Psoas muscle (tissue), 8 donors: ENCODE measurements around the gene MBNL1. TPM values are rescaled to one million over a fixed set of nuclear protein-coding genes. Genes with fewer than 3 reads are reported as not detected.

Experiments
- ATAC-seq, 4 donors: fragments of 200-7000 bp; cut with Tn5 transposase; one replicate each; pipeline ENCODE4 v1.9.1; 2020; ENCODE audit warnings: moderate library complexity in 3 of 4, mild to moderate bottlenecking in 2 of 4
- DNase-seq, 2 donors: peaks; one replicate each; pipeline ENCODE4 v3.0.0-alpha.2; 2020
- H3K27ac ChIP-seq: fragments of 200-600 bp; one replicate; pipeline ENCODE4 v1.8.0; 2022
- H3K27me3 ChIP-seq, 3 donors: fragments of 200-600 bp in 1 of 3; one replicate each; pipeline versions ENCODE4 v1.6.1 to v1.8.0; 2013 to 2022; ENCODE audit warnings: low read length in 2 of 3, mild to moderate bottlenecking in 2 of 3, moderate library complexity in 1 of 3; ENCODE audit not compliant: insufficient read depth in 3 of 3
- H3K36me3 ChIP-seq, 2 donors: fragments of 200-600 bp in 1 of 2; one replicate each; pipeline versions ENCODE4 v1.6.1 to v1.8.0; 2013 to 2022; ENCODE audit warnings: low read depth in 1 of 2, mild to moderate bottlenecking in 1 of 2, moderate library complexity in 1 of 2; ENCODE audit not compliant: insufficient read depth in 1 of 2
- H3K4me1 ChIP-seq: fragments of 200-600 bp; one replicate; pipeline ENCODE4 v1.8.0; 2022
- H3K4me3 ChIP-seq: fragments of 200-600 bp; one replicate; pipeline ENCODE4 v1.8.0; 2022; ENCODE audit warnings: mild to moderate bottlenecking
- H3K9me3 ChIP-seq: fragments of 200-600 bp; one replicate; pipeline ENCODE4 v1.8.0; 2022
- WGBS, 3 donors: extraction: QIAGEN DNeasy Blood & Tissue Kit; methylation state at CpG; one replicate each; pipeline versions ENCODE4 v1.1.6 to v1.1.7; 2013; 5-methylcytosine and 5-hydroxymethylcytosine counted together
- intact Hi-C, 2 donors: fragments of 100-400 bp; cut with DNase I; formaldehyde crosslinking; loops; one replicate each; pipeline versions ENCODE4 v1.11.0 to v1.14.2; 2022
- polyA plus RNA-seq, 3 donors: library from polyadenylated mRNA; stranded (reverse); fragments of 200-250 nt; gene quantifications; one replicate each; pipeline ENCODE4 v1.2.3, GENCODE V29; 2013
- total RNA-seq, 4 donors: library from RNA; stranded (reverse); fragmentation: NEBNext Ultra II Directional in 2 of 4; extraction: Animal tissue kit (Norgen Biotek cat#: 25700) in 2 of 4; gene quantifications; one replicate each; pipeline versions ENCODE4 v1.2.1 to v1.2.4, GENCODE V29; 2021 to 2023
- TF ChIP-seq, protein P1 (sequence below): fragments of 200-600 bp; IDR thresholded peaks from one replicate; pipeline ENCODE4 v1.8.0; 2022; ENCODE audit warnings: antibody characterized with exemption
- donor health status: healthy with polysubstance abuse.
- donor health status: DM: no; HTN: no; CAD: no; lungs with moderate emphysema.
- donor health status: Bipolar disorder and iron deficiency.
- donor health status: healthy.
- donor health status: DM: yes; HTN: yes; CAD: no.
- donor health status: DM: no; HTN: no; CAD: no.
- donor health status: DM: no; HTN: no; CAD: no.
- donor health status: DM: yes; HTN: yes; CAD: no.

MBNL1 gene
- total and polyA plus RNA-seq, 7 donors, result 27.4 to 281 (median 179) TPM

DNA sequence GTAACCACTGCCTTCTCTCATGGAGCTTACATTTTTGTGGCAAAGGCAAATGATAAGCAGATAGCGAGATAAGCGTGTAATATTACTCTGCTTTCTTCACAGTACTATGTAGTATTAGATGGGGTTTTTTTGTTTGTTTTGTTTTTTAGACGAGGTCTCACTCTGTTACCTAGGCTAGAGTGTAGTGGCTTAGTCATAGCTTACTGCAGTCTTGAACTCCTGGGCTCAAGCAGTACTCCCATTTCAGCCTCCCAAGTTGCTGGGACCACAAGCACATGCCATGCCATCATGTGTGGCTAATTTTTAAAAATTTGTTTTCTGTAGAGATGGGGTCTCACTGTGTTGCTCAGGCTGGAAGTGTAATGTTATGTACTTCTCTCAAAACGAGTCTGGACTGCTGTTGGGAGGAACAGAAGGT is 22.9 kb downstream of the MBNL1 start:
- H3K4me3 ChIP-seq, result peak overlapping the region; percentile 37
- peak overlapping the region; percentile 94 for H3K27ac ChIP-seq
- ATAC-seq, result peak; percentile 52 to 59 (median 56)
- TF ChIP-seq, protein P1, sequence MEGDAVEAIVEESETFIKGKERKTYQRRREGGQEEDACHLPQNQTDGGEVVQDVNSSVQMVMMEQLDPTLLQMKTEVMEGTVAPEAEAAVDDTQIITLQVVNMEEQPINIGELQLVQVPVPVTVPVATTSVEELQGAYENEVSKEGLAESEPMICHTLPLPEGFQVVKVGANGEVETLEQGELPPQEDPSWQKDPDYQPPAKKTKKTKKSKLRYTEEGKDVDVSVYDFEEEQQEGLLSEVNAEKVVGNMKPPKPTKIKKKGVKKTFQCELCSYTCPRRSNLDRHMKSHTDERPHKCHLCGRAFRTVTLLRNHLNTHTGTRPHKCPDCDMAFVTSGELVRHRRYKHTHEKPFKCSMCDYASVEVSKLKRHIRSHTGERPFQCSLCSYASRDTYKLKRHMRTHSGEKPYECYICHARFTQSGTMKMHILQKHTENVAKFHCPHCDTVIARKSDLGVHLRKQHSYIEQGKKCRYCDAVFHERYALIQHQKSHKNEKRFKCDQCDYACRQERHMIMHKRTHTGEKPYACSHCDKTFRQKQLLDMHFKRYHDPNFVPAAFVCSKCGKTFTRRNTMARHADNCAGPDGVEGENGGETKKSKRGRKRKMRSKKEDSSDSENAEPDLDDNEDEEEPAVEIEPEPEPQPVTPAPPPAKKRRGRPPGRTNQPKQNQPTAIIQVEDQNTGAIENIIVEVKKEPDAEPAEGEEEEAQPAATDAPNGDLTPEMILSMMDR, result no peak
- H3K36me3 ChIP-seq, result no peaks in the 10 kb centered on the region
- no peaks in the 10 kb centered on the region for H3K27me3 ChIP-seq
- intact Hi-C loops, result no loop called here
- H3K9me3 ChIP-seq, result no peaks in the 10 kb centered on the region
- peaks cover 85% of the 10 kb centered on the region for H3K4me1 ChIP-seq
- WGBS, 3 donors, result 44 to 68% (median 49%) methylated on average over 4 of the region's 4 CpGs
- no peak for DNase-seq

DNA sequence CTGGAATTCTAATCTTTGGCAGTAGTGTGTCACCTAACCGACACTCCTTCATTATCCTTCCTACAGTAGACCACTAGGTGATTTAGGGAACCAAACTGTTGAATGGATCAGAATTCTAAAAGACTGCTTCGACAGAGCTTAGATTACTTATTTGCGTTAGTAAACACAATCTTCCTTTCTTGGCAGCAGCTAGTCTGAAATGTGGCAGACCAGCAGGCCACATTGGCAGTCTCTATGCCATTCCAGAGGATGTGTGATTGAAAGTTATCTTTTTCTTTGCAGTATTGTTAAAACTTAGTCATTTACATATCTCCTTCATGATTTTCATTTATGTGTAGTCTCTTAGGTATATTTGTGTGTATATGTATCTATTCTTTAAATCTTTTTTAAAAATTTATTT is 23.6 kb downstream of the MBNL1 start:
- Histone ChIP-seq H3K9me3 (no peaks in the 10 kb centered on the region), H3K36me3 (no peaks in the 10 kb centered on the region), H3K4me3 (peak overlapping the region; percentile 37), H3K4me1 (peaks cover 89% of the 10 kb centered on the region), H3K27ac (peak overlapping the region; percentile 94), H3K27me3 (no peaks in the 10 kb centered on the region)
- peak in 3 of 4 donors; percentile 23 to 35 (median 30) for ATAC-seq
- intact Hi-C loops, result no loop called here
- 23 to 37% (median 28%) methylated on average over 3 of the region's 3 CpGs for WGBS, 3 donors
- DNase-seq, result no peak
- TF ChIP-seq, protein P1, result no peak

DNA sequence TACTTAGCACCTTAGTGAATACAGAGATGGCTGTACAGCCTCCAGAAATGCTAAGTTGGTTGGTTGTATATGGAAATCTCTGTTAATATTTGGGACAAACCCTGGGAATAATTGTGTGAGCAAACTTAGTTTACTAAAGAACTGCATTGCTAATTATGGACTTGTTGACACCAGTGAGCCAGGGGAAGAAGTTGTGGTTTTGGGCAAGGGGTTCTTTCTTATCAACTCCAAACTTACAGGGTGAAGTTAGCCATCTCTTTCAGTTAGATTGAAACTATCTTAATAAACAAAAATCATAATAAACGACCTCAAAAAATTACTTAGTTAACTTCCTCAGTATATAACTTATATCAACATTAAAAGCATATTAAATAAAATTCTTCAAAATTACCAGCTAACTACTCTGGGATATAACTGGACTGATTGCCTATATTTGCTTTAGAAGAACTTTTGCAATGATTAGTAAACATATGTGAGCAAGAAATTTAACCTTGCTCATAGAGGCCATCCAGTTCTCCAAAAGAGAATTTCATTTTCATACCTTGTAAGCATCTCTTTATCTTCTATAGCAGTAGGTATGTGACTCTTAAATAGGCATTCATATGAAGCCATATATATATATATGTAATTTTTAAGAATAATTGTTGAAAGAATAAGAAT is 24.7 kb downstream of the MBNL1 start:
- ATAC-seq (no peak), DNase-seq (no peak)
- Histone ChIP-seq H3K36me3 (no peaks in the 10 kb centered on the region), H3K9me3 (no peaks in the 10 kb centered on the region), H3K4me3 (peak overlapping the region; percentile 13), H3K27me3 (no peaks in the 10 kb centered on the region), H3K4me1 (peaks cover 93% of the 10 kb centered on the region), H3K27ac (peak overlapping the region; percentile 94)
- intact Hi-C loops, result no loop called here
- TF ChIP-seq, protein P1, result no peak
- WGBS, 3 donors, result 71 to 79% (median 74%) methylated on average over 1 of the region's 1 CpG

DNA sequence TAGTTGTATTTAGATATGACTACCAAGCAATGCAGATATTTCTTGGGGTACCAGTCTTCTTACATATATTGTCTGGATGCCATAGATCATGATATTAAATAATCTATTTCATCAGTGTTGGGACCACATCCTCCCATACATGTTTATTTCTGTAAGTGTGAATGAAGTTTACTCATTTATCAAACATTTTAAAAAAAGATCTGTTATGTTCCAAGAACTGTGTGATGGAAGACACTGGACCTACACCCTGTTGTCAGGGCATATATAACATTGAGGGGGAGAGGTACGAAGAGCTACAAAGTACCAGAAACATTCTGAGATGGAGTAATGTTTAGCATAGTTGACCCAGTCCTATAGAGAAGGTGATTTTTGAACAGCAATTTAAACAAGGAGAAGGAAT is 26.6 kb downstream of the MBNL1 start:
- 85 to 95% (median 88%) methylated on average over 1 of the region's 1 CpG for WGBS, 3 donors
- Histone ChIP-seq H3K36me3 (no peaks in the 10 kb centered on the region), H3K4me3 (peak overlapping the region; percentile 1), H3K4me1 (peaks cover 81% of the 10 kb centered on the region), H3K27ac (peak overlapping the region; percentile 94), H3K9me3 (no peaks in the 10 kb centered on the region), H3K27me3 (no peaks in the 10 kb centered on the region)
- ATAC-seq (no peak), DNase-seq (no peak)
- intact Hi-C loops, result no loop called here
- TF ChIP-seq, protein P1, result no peak

DNA sequence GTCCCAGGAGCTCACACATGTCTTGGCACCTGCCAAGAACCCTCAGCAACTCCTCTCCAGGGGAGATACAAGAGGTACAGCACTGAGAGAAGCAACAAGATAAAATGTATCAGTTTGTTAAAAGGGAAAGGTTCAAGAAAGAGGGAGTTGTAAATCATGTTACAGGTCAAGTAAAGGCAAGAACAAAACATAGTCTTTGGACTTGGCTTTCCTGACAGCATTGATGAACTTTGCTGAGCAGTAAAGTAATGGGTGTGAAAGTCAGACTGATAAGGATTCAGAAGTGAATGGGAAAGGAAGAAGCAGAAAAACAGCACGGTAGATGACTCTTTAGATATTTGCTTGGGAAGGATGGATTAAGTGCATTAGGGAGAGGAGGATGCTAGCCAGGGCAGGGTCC is 27.1 kb downstream of the MBNL1 start:
- H3K9me3 ChIP-seq, result no peaks in the 10 kb centered on the region
- TF ChIP-seq, protein P1, result no peak
- DNase-seq, result no peak
- intact Hi-C loops, result no loop called here
- peak overlapping the region; percentile 94 for H3K27ac ChIP-seq
- no peaks in the 10 kb centered on the region for H3K36me3 ChIP-seq
- peaks cover 76% of the 10 kb centered on the region for H3K4me1 ChIP-seq
- H3K4me3 ChIP-seq, result peak overlapping the region; percentile 1
- 32 to 63% (median 44%) methylated on average over 1 of the region's 1 CpG for WGBS, 3 donors
- ATAC-seq, result no peak
- H3K27me3 ChIP-seq, result no peaks in the 10 kb centered on the region
